Bronchial epithelial cell (primary cell): ENCODE measurements around the gene THG1L. TPM values are rescaled to one million over a fixed set of nuclear protein-coding genes. Genes with fewer than 3 reads are reported as not detected.

Source experiments
- DNase-seq: peaks from one replicate; pipeline ENCODE4 v3.0.0-alpha.2; 2010; ENCODE audit warnings: low read depth
- FAIRE-seq: peaks from 2 replicates; lab custom pipeline; 2011; peaks lifted over from hg19 to GRCh38; lab: Jason Lieb, UNC
- H3K27me3 ChIP-seq: 2 replicates; pipeline ENCODE4 v1.5.1; 2011; ENCODE audit warnings: low read length; ENCODE audit not compliant: control insufficient read depth, insufficient read depth
- H3K36me3 ChIP-seq: 2 replicates; pipeline ENCODE4 v1.5.1; 2011; ENCODE audit warnings: low read length; ENCODE audit not compliant: control insufficient read depth, insufficient read depth
- H3K4me3 ChIP-seq: 2 replicates; pipeline ENCODE4 v1.5.1; 2011; ENCODE audit warnings: mild to moderate bottlenecking, low read depth, low read length, control low read depth
- total RNA-seq: library from RNA; depleted of rRNA; stranded (reverse); fragments of >200 nt; gene quantifications from 2 replicates; pipeline ENCODE4 v1.2.1, GENCODE V29; 2014
- TF ChIP-seq, protein P1 (sequence below): IDR thresholded peaks from 2 replicates; pipeline ENCODE4 v1.5.1; 2011; ENCODE audit warnings: mild to moderate bottlenecking, moderate library complexity, low read length, control low read depth, inconsistent platforms; ENCODE audit not compliant: insufficient read depth, severe bottlenecking

Gene THG1L
- total RNA-seq, 1 donor from 2014 or later, result 38.2 TPM

DNA sequence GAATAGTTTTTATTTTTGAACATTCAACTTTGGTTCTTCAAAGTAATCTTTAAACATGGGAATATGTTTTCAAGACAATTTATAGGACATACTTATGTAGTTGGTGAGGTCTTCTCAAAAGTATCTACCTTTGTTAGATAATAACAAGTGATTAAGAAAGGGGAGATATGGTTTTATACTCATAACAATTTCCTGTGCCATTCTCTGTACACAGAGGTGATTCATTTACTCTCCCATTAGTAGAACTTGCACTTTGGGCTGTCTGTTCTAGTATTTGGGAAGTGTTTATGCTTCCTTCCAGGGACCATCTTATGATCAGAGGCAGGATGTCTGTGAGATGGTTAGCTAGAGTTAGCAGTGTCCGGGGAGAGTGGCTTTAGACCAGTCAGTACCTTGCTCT, 27.5 kb downstream of the THG1L start:
- DNase-seq (no peak), FAIRE-seq (no peak)
- no peaks in the 10 kb centered on the region for H3K27me3 ChIP-seq
- H3K36me3 ChIP-seq, result peaks cover 2% of the 10 kb centered on the region
- TF ChIP-seq, protein P1, sequence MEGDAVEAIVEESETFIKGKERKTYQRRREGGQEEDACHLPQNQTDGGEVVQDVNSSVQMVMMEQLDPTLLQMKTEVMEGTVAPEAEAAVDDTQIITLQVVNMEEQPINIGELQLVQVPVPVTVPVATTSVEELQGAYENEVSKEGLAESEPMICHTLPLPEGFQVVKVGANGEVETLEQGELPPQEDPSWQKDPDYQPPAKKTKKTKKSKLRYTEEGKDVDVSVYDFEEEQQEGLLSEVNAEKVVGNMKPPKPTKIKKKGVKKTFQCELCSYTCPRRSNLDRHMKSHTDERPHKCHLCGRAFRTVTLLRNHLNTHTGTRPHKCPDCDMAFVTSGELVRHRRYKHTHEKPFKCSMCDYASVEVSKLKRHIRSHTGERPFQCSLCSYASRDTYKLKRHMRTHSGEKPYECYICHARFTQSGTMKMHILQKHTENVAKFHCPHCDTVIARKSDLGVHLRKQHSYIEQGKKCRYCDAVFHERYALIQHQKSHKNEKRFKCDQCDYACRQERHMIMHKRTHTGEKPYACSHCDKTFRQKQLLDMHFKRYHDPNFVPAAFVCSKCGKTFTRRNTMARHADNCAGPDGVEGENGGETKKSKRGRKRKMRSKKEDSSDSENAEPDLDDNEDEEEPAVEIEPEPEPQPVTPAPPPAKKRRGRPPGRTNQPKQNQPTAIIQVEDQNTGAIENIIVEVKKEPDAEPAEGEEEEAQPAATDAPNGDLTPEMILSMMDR, result no peak
- H3K4me3 ChIP-seq, result no peak overlapping the region

- peak; percentile 40 for FAIRE-seq
- H3K27me3 ChIP-seq, result no peaks in the 10 kb centered on the region
- no peak overlapping the region for H3K4me3 ChIP-seq
- TF ChIP-seq, protein P1, result peak; percentile 79
- H3K36me3 ChIP-seq, result no peaks in the 10 kb centered on the region
- DNase-seq, result peak; percentile 69
These were observed 30.7 kb downstream of the THG1L start for GRCh38 chr5:157761690-157762621.

DNA sequence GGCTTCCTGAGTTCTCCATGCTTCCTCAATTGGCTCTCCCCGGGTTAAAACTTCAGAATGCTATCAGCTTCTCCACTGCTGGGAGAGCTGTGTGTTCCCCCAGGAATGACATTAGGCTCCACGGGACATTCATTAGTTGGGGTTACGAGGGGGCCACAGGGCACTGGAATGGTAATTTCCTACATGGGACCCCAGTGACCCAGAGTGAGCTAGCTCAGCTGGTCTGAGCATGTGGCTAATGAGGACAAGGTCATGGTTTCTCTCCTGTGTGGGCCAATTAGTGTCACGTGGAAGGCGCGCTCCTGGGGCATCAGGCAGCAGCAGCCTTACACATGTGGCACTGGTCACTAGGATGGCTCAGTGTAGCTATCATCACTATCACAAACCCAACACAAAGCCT, 33.3 kb downstream of the THG1L start:
- DNase-seq (no peak), FAIRE-seq (no peak)
- Histone ChIP-seq H3K36me3 (no peaks in the 10 kb centered on the region), H3K27me3 (no peaks in the 10 kb centered on the region), H3K4me3 (no peak overlapping the region)
- TF ChIP-seq, protein P1, result no peak

GRCh38 chr5:157766442-157766841, 35.2 kb downstream of the THG1L start:
- Histone ChIP-seq H3K4me3 (no peak overlapping the region), H3K36me3 (no peaks in the 10 kb centered on the region), H3K27me3 (no peaks in the 10 kb centered on the region)
- TF ChIP-seq, protein P1, result no peak
- no peak for FAIRE-seq
- DNase-seq, result no peak

DNA sequence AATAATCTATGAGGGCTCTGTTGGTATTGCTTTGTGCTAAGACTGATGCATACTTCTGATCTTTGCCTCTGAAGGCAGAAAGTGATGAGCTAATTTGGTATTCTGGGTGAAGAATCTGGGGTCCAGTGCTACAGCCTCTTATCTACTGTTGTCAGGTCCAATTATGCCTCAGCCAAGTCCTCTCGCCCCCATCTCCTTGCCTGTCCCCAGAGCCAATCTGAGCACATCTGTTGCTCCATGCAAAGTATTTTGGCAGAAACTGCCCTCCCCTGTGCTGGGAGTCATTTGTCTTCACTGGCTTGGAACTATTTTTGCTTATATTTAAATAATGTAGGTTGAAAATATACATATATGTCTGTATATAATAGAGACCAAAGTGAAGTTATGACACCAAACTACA, 35.7 kb downstream of the THG1L start:
- H3K36me3 ChIP-seq, result no peaks in the 10 kb centered on the region
- FAIRE-seq (no peak), DNase-seq (no peak)
- H3K4me3 ChIP-seq, result no peak overlapping the region
- TF ChIP-seq, protein P1, result no peak
- H3K27me3 ChIP-seq, result no peaks in the 10 kb centered on the region
